NCI-H2107 treated with DMSO at 0.1 percent for 48 hours (cell line): ENCODE data around the gene MAPK9.

Experiments
- DNase-seq: peaks from one replicate; lab custom pipeline; 2025; ENCODE audit not compliant: unreplicated experiment; lab: John Stamatoyannopoulos, UW

MAPK9 gene

GRCh38 chr5:180296771-180297170 lies 4.9 kb upstream of the MAPK9 start:
- no peak for DNase-seq

- no peak for DNase-seq
Observed at GRCh38 chr5:180294913-180295555, 3.2 kb upstream of the MAPK9 start.

DNA sequence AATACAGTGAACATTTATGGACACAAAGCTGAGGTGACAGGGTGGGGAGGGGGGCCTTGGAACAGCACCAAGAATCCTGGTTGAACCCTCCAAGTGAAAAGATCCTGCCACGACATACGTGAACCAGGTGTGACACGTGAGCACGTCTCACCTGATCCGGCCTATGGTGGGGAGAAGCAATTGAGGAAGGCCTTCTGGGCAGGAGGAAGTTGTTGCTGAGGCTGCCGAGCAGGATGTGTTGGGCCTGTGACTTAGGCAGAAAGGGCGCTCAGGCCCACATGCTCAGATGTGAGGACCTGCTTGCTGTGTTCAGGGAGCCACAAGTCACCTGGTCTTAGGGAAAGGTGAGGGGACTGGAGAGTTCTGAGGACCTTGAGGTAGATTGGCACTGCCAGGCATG lies 2.5 kb upstream of the MAPK9 start:
- DNase-seq, result no peak

- no peak for DNase-seq
Observed at GRCh38 chr5:180291234-180291940, 496 bp downstream of the MAPK9 start.

DNA sequence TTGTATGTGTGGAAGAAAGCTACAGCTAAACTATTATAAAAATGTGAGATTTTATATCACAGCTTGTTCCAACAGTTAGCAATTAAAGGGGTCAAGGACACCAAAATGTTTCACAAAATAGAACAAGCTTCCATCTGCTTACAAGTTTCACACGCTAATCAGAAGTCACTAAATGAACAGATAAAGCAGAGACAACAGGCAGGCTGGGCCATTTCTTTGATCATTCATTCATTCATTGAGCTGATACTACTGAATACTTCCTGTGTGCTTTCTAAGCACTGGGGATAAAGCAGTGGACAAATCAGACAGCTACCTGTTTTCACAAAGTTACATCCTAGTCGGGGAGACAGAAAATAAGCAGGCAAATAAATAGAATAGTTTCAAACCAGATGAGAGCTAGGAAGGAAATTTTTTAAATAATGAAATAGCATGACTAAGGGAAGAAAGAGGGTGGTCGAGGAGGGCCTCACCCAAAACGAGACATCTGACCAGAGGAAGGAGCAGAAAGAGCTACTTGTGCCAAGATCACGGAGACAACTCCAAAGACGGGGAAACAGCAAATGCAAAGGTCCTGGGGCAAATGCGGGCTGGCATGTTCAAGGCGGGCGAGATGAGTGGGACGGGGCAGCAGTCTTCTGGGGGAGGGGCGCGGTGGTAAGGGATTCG lies 1.2 kb downstream of the MAPK9 start:
- no peak for DNase-seq

DNA sequence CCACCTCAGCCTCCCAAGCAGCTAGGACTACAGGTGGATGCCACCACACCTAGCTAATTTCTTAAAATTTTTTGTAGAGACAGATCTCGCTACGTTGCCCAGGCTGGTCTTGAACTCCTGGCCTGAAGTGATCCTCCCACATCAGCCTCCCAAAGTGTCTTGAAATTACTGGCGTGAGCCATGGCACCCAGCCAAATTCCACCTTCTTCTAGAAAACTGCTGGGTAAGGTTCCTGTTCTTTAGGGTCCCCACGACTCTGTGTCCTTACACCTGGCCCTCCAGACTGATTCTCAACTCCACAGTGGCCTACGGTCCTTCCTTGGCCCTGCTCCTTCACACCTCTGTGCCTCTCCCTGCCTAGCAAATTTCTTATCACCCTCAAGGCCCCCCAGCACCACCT lies 1.9 kb downstream of the MAPK9 start:
- no peak for DNase-seq

DNA sequence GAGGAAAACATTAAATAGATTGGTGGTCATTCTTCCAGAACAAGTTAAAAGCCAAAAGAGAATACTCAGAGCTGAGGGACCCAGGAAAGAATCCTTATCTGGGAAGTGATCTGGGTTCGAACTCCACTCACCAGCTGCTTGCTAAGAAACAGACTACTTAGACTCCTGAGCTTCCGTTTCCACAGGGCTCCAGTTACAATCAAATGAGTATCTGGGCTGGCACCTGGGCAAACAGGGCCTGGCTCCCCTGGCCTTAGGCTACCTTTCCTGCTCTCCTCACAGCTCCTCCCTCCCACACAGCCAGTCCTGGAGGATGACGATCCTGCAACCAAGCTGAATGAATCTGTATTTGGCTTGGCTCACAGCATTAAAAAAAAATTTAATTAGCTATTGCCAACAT lies 2.5 kb downstream of the MAPK9 start:
- DNase-seq, result no peak

- DNase-seq, result no peak
Observed at GRCh38 chr5:180287868-180288267, 4.0 kb downstream of the MAPK9 start.

GRCh38 chr5:180287404-180287803 lies 4.5 kb downstream of the MAPK9 start:
- DNase-seq, result no peak

DNA sequence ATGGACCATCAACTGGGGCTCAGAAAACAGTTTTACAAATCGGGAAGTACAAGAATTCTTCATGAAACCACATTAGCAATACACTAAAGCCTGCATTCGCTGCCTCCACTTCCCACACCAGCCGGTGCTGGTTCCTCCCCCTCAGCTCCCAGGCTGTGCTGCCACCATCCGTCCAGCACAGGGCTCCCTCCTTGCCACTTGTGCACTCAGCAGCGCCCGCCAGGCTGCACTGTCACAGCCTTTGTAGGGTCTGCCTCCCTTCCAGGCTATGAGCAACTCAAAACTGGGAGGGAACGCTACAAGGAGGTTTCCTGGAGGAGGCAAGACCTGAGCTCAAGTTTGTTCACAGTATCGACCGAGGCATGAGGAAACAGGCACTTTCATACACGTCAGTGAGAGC lies 7.7 kb downstream of the MAPK9 start:
- no peak for DNase-seq

DNA sequence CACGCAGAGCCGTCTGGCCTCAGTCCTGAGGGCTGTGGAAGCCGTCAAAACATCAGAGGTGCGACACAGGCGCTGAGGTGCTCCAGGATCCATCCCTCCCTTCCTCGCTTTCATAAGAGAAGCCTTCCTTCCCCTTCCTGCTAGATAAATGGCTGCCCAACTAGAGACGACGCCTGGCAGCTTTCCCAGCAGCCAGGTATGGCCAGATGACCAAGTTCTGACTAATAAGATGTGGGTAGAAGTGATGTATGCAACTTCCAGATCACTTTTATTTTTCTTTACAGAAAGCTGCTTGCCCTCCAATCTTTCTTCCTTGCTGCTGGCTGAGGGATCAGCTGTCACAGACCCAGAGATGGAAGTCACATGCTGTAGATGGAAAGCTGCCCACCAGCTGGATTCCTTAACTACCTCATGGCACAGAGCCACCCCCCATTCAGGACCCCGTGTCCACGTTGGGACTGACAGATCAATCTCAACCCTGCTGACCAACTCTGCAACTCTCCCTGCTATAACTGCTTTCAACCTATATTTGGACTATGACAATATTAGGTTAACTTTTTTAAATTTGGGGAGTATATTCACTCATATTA lies 8.8 kb downstream of the MAPK9 start:
- no peak for DNase-seq

DNA sequence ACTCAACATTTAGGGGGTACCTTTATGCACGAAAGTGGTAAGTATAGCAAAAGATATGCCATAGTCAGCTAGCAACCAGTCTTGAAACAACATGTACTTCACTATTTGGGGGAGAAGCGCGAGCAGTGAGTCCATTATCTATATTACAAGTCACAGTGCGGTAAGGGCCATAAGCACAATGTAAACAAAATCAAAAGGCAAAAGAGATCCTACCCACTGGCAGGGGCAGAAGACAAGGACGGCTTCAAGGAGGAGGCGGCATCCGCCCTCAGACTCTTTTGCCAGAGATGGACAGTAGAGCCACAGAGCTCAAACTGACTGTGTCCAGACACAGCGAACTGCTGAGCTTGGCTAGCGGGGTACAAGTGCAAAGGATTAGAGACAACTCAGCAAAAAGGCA lies 9.6 kb downstream of the MAPK9 start:
- no peak for DNase-seq

GRCh38 chr5:180281706-180282105 lies 10.2 kb downstream of the MAPK9 start:
- DNase-seq, result no peak

GRCh38 chr5:180274695-180275094 lies 17.2 kb downstream of the MAPK9 start:
- no peak for DNase-seq

- no peak for DNase-seq
Observed at GRCh38 chr5:180271221-180271620, 20.7 kb downstream of the MAPK9 start.

DNA sequence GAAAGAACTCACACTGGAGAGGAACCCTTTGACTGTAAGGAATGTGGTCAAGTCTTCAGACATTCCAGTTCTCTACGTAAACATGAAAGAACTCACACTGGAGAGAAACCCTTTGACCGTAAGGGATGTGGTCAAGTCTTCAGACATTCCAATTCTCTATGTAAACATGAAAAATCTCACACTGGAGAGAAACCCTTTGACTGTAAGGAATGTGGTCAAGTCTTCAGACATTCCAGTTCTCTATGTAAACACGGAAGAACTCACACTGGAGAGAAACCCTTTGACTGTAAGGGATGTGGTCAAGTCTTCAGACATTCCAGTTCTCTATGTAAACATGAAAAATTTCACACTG lies 32.6 kb downstream of the MAPK9 start:
- DNase-seq, result no peak

GRCh38 chr5:180253036-180253824 lies 38.7 kb downstream of the MAPK9 start:
- DNase-seq, result no peak

DNA sequence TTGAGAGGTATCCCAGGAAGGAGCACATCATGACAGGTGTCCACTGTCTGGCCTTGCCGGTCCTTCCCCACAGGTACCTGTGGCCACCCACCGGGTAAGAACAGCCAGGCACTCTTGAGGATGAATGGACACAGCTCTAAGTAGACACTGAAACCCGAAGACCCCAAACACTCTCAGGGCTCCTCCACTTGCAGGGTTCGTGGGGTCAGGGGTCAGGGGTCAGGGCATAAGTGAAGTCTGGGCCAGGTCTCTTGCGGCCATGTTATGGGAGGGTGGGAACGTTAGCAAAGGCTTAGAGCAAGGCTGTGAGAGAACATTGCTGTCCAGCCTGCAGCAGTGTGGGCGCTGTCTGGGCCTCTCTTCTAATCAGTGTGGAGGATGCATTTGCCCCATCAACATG lies 40.0 kb downstream of the MAPK9 start:
- no peak for DNase-seq

DNA sequence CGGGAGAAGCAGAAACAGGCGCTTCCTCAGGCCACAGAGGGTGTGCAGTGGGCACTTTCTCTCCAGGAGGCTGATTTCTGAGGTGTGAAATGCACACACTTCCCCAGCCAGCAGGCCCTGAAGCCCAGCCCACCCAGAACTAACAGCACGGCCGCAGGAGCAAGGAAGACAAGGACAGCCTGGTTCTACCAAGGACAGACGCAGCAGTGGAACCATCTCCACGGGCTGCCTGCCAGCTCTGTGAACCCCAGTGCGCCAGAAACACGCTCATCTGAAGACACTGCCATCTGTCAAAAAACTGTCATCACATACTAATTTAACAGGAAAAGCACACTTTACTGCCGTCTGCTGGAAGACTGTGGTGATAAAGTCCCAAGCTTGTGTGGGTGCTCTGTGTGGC lies 40.7 kb downstream of the MAPK9 start:
- DNase-seq, result no peak

- DNase-seq, result no peak
Observed at GRCh38 chr5:180250329-180250728, 41.6 kb downstream of the MAPK9 start.

GRCh38 chr5:180241600-180241999 lies 50.3 kb downstream of the MAPK9 start:
- DNase-seq, result no peak
